ENCODE data around the gene CAPN2. TPM values are rescaled to one million over a fixed set of nuclear protein-coding genes. Genes with fewer than 3 reads are reported as not detected.

The CAPN2 gene
- total RNA-seq, 2 donors from 2014 or later: 88.5 to 156 TPM

GRCh38 chr1:223771814-223772770 is 59.8 kb downstream of the CAPN2 start:
- Histone ChIP-seq H3K4me3 (no peak overlapping the region), H3K4me1 (replicated peaks) (no peaks in the 10 kb centered on the region), H3K36me3 (peaks cover 0 to 5% of the 10 kb centered on the region in 2 donors), H3K9me3 (no peaks in the 10 kb centered on the region), H3K27me3 (replicated peaks; ENCODE audit: insufficient read depth) (no peaks in the 10 kb centered on the region), H3K27ac (peak overlapping the region; percentile 9 to 35)
- 39% methylated on average over 16 of the region's 16 CpGs for WGBS
- DNase-seq (ENCODE audit: low spot score): no peak
- TF ChIP-seq POLR2AphosphoS5 (IDR thresholded peaks at IDR 0.05) (no peak), CTCF (IDR thresholded peaks at IDR 0.05) (no peak), POLR2A (IDR thresholded peaks at IDR 0.05) (no peak)
- intact Hi-C loops (cut with DNase I): loop anchor here (10.0 kb wide), 1 partner anchor 73 kb away; the partner anchor contains the start of gene TP53BP2

GRCh38 chr1:223772771-223773160 is 60.4 kb downstream of the CAPN2 start:
- no peak for DNase-seq (ENCODE audit: low spot score)
- Histone ChIP-seq H3K27me3 (replicated peaks; ENCODE audit: insufficient read depth) (no peaks in the 10 kb centered on the region), H3K4me3 (no peak overlapping the region), H3K4me1 (replicated peaks) (no peaks in the 10 kb centered on the region), H3K9me3 (no peaks in the 10 kb centered on the region), H3K27ac (no peak overlapping the region), H3K36me3 (peaks cover 0 to 5% of the 10 kb centered on the region in 2 donors)
- intact Hi-C loops (cut with DNase I): loop anchor here (10.0 kb wide), 1 partner anchor 72 kb away; the partner anchor contains the start of gene TP53BP2
- TF ChIP-seq POLR2A (IDR thresholded peaks at IDR 0.05) (no peak), POLR2AphosphoS5 (IDR thresholded peaks at IDR 0.05) (no peak), CTCF (IDR thresholded peaks at IDR 0.05) (no peak)
- 86% methylated on average over 5 of the region's 5 CpGs for WGBS

- DNase-seq (ENCODE audit: low spot score): no peak
- H3K9me3 ChIP-seq: no peaks in the 10 kb centered on the region
- 95% methylated on average over 6 of the region's 6 CpGs for WGBS
- H3K4me1 ChIP-seq (replicated peaks): no peaks in the 10 kb centered on the region
- intact Hi-C loops (cut with DNase I): loop anchor here (10.0 kb wide), 1 partner anchor 71 kb away; the partner anchor contains the start of gene TP53BP2
- no peak overlapping the region for H3K4me3 ChIP-seq
- H3K36me3 ChIP-seq: peaks cover 0 to 5% of the 10 kb centered on the region in 2 donors
- no peak for TF ChIP-seq CTCF (IDR thresholded peaks at IDR 0.05)
- no peak for TF ChIP-seq POLR2AphosphoS5 (IDR thresholded peaks at IDR 0.05)
- TF ChIP-seq POLR2A (IDR thresholded peaks at IDR 0.05): no peak
- H3K27me3 ChIP-seq (replicated peaks; ENCODE audit: insufficient read depth): no peaks in the 10 kb centered on the region
- H3K27ac ChIP-seq: no peak overlapping the region
Observed at GRCh38 chr1:223774134-223774814, 61.9 kb downstream of the CAPN2 start.

- H3K4me3 ChIP-seq: no peak overlapping the region
- H3K27me3 ChIP-seq (replicated peaks; ENCODE audit: insufficient read depth): no peaks in the 10 kb centered on the region
- no peaks in the 10 kb centered on the region for H3K4me1 ChIP-seq (replicated peaks)
- no peak for DNase-seq (ENCODE audit: low spot score)
- H3K9me3 ChIP-seq: no peaks in the 10 kb centered on the region
- no peak overlapping the region for H3K27ac ChIP-seq
- 69% methylated on average over 4 of the region's 4 CpGs for WGBS
- intact Hi-C loops (cut with DNase I): loop anchor here (10.0 kb wide), 1 partner anchor 70 kb away; the partner anchor contains the start of gene TP53BP2
- H3K36me3 ChIP-seq: peaks cover 0 to 5% of the 10 kb centered on the region in 2 donors
- TF ChIP-seq POLR2A (IDR thresholded peaks at IDR 0.05) (no peak), POLR2AphosphoS5 (IDR thresholded peaks at IDR 0.05) (no peak), CTCF (IDR thresholded peaks at IDR 0.05) (no peak)
Observed at GRCh38 chr1:223775054-223775453, 62.7 kb downstream of the CAPN2 start.

Data from prostate gland (tissue), 2 donors.